ENCODE results near the gene PREX1. TPM values are rescaled to one million over a fixed set of nuclear protein-coding genes. Genes with fewer than 3 reads are reported as not detected.
"Not testable (repeated sequence)": the region's sequence is repeated elsewhere in the genome, so short reads cannot be mapped to it uniquely, and the experiment has no call there.

Gene PREX1
- total RNA-seq, 2 experiments from 2014 or later = 36.5 to 39.2 TPM

DNA sequence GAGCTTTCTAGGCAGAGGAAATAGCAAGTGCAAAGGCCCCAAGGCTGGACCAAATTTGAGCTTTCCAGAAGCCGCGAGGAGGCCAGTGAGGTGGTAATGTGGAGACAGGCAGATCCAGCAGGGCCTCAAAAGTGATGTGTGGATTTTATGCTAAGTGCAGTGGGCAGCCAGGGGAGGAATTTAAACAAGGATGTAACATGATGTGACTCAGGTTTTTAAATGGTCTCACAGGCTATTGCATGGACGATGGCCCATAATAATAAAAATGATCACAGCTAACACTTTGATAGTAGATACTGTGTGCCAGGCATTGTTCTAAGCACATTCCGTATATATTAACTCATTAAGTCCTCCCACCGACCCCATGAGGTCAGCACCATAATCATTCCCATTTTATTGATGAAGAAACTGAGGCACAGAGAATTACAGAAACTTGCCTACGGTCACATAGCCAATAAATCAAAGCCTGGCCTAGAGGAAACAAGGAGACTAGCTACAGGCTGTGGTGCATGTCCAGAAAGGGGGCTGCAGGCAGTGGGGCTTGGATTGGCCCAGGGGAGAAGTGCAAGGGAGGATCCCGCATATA lies 18.0 kb upstream of the PREX1 start:
- ChIA-PET CTCF (no interaction called here), POLR2A (no interaction called here)
- ATAC-seq (no peak), DNase-seq (no peak)
- Mint-ChIP-seq H3K27ac (no peak overlapping the region), H3K4me1 (peaks cover 23% of the 10 kb centered on the region), H3K36me3 (ENCODE audit: low read depth) (no peaks in the 10 kb centered on the region), H3K4me3 (no peak overlapping the region), H3K9me3 (ENCODE audit: low read depth) (no peaks in the 10 kb centered on the region), H3K27me3 (no peaks in the 10 kb centered on the region)
- intact Hi-C loops (cut with DNase I, micrococcal nuclease) = no loop called here

DNA sequence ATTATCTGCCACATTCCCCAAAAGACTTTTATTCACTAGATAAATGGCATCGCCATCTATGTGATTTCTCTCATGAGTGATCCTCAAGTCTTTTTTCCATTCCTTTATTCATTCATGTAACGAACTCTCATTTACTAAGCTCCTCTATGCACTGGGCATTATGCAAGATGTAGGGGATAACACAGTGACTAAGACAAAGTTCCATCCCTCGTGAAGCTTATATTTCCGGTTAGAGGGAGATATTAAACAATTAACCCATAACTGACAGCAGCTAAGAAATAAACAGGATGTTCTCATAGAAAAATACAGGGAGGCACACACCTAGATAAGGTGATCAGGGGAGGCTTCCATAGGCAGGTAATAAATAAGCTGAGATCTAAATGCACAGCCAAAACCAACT lies 17.2 kb upstream of the PREX1 start:
- Mint-ChIP-seq H3K36me3 (ENCODE audit: low read depth) (no peaks in the 10 kb centered on the region), H3K27me3 (no peaks in the 10 kb centered on the region), H3K4me1 (peaks cover 23% of the 10 kb centered on the region), H3K27ac (peak overlapping the region; percentile 52), H3K9me3 (ENCODE audit: low read depth) (no peaks in the 10 kb centered on the region), H3K4me3 (no peak overlapping the region)
- intact Hi-C loops (cut with DNase I, micrococcal nuclease) = no loop called here
- ChIA-PET POLR2A (no interaction called here), CTCF (interaction anchor here (0.6 to 0.9 kb wide), 2 partner anchors 9 to 48 kb away, joined by 3 read pairs; no protein-coding TSS in a partner anchor)
- ATAC-seq = no peak
- no peak for DNase-seq

DNA sequence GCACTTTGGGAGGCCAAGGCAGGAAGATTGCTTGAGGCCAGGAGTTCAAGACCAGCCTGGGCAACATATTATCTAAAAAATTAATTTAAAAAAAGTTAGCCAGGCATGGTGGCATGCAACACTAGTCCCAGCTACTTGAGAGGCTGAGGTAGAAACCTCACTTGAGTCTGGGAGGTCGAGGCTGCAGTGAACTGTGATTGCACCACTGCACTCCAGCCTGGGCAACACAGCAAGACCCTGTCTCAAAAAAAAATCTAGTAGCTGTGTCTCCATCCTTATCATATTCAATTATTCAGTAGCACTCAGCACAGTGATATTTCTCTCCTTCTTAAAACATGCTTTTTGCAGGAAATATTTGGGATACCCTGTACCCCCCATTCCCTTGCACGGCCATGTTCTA lies 16.1 kb upstream of the PREX1 start:
- POLR2A ChIA-PET; ATAC-seq; H3K9me3 Mint-ChIP-seq (ENCODE audit: low read depth); H3K4me3 Mint-ChIP-seq; intact Hi-C loops (cut with DNase I, micrococcal nuclease); H3K27me3 Mint-ChIP-seq; H3K36me3 Mint-ChIP-seq (ENCODE audit: low read depth); H3K27ac Mint-ChIP-seq; DNase-seq: not testable (repeated sequence)
- CTCF ChIA-PET = interaction anchor here (0.9 kb wide), 1 partner anchor 47 kb away, joined by 3 read pairs; no protein-coding TSS in a partner anchor
- H3K4me1 Mint-ChIP-seq = peaks cover 23% of the 10 kb centered on the region

DNA sequence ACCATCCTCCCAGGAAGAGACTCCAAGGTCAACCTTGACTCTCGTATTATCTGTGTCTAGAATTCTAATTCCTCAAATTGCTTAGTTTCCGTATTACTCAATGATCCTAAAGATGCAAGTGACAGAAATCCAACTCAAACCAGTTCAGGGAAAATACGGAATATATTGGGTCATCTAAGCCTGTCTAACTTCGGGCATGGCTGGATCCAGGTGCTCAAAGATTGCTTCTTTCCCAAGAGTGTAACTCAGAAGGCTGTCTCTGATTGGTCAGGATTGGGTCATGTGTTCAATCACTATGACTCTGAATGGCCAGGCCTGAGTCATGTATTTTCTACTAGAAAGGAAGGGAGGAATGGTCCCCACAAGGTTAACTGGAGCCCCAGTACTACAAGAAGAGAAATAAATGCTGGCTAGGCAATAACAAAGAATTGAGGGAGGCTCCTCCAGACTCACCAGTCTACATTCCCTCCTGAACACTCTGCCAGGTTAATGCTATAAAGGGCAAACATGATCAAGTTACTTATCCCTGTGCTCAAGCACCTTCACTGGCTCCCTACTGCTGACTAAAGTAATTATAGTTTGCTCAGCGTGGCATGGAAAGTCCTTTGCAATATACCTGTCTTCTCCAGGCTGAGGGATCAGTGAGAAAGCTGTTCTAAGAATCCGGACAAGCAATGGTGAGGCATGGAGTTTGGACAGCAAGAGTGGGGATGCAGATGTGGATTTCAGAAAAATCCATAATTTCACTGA lies 15.4 kb upstream of the PREX1 start:
- no peak overlapping the region for H3K27ac Mint-ChIP-seq
- H3K27me3 Mint-ChIP-seq = no peaks in the 10 kb centered on the region
- ChIA-PET POLR2A (no interaction called here), CTCF (no interaction called here)
- H3K9me3 Mint-ChIP-seq (ENCODE audit: low read depth) = no peaks in the 10 kb centered on the region
- ATAC-seq (no peak), DNase-seq (no peak)
- intact Hi-C loops (cut with DNase I, micrococcal nuclease) = no loop called here
- H3K36me3 Mint-ChIP-seq (ENCODE audit: low read depth) = no peaks in the 10 kb centered on the region
- no peak overlapping the region for H3K4me3 Mint-ChIP-seq
- H3K4me1 Mint-ChIP-seq = peaks cover 23% of the 10 kb centered on the region

DNA sequence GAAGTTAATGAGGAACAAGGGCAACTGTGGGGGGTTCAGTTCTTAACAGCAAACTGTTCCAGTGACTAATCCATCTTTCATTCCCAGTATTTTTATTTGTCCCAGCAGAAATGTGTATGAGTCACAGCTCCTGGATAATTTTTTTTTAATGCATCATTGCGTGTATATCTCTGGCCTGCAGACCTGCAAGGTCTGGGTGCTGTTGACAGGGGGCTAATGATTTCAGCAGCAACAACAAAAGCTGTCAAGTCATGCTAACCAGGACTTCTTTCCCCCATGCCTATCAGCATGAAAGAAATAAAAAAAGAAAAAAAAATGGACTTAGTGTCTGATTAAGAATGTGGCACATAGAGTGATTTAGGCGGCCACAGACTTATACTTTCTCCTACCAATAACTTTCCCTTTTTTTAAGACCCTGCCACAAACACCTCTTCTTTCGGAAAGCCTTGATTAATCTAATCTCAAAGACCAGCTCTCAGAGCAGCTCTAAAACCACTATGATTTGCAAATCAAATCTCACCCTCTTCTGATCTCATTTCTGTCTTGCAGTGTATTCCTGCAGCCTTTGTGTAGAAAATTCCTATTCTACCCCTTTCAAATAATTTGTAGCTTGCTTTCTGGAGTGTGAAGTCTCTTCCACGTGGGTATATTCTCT lies 14.2 kb upstream of the PREX1 start:
- intact Hi-C loops (cut with DNase I, micrococcal nuclease) = no loop called here
- H3K4me1 Mint-ChIP-seq = peaks cover 13% of the 10 kb centered on the region
- no peak overlapping the region for H3K27ac Mint-ChIP-seq
- ATAC-seq (no peak), DNase-seq (no peak)
- no peaks in the 10 kb centered on the region for H3K9me3 Mint-ChIP-seq (ENCODE audit: low read depth)
- H3K36me3 Mint-ChIP-seq (ENCODE audit: low read depth) = no peaks in the 10 kb centered on the region
- ChIA-PET CTCF (interaction anchor here (0.7 kb wide), 1 partner anchor 184 kb away, joined by 3 read pairs; no protein-coding TSS in a partner anchor), POLR2A (no interaction called here)
- no peaks in the 10 kb centered on the region for H3K27me3 Mint-ChIP-seq
- no peak overlapping the region for H3K4me3 Mint-ChIP-seq

DNA sequence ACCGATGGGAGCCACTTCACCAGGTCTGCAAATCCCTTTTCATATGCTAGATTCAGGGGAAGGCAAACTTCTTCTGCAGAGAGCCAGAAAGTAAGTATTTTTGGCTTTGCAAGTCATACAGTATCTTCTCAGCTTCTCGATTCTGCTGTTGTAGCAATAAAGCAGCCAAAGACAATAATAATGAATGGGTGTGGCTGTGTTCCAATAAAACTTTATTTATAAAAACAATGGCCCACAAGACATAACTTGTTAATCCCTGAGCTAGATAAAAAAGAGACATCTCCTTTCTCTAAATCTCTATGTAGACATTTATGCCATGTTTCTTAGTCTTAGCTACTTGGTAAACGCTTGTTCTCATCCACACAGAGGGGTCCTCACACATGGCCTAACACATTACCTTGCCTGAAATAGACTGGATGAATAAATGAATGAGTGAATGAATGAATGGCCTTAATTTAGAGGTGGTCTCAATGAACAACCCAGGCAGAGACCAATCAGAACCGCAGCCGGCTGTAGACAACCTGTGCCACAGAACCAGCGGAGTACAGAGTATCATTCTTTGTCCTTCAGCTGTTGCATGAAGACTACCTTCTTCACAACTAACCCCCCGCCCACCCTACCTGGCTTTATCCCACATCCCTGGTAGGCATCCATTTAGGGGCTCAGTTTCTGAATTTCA lies 13.5 kb upstream of the PREX1 start:
- CTCF ChIA-PET = interaction anchor here (0.7 kb wide), 1 partner anchor 183 kb away, joined by 3 read pairs; no protein-coding TSS in a partner anchor
- intact Hi-C loops (cut with DNase I, micrococcal nuclease) = no loop called here
- Mint-ChIP-seq H3K27ac (no peak overlapping the region), H3K4me1 (peaks cover 7% of the 10 kb centered on the region), H3K9me3 (ENCODE audit: low read depth) (no peaks in the 10 kb centered on the region), H3K27me3 (no peaks in the 10 kb centered on the region), H3K4me3 (no peak overlapping the region), H3K36me3 (ENCODE audit: low read depth) (no peaks in the 10 kb centered on the region)
- no peak for ATAC-seq
- DNase-seq = no peak
- POLR2A ChIA-PET = no interaction called here

DNA sequence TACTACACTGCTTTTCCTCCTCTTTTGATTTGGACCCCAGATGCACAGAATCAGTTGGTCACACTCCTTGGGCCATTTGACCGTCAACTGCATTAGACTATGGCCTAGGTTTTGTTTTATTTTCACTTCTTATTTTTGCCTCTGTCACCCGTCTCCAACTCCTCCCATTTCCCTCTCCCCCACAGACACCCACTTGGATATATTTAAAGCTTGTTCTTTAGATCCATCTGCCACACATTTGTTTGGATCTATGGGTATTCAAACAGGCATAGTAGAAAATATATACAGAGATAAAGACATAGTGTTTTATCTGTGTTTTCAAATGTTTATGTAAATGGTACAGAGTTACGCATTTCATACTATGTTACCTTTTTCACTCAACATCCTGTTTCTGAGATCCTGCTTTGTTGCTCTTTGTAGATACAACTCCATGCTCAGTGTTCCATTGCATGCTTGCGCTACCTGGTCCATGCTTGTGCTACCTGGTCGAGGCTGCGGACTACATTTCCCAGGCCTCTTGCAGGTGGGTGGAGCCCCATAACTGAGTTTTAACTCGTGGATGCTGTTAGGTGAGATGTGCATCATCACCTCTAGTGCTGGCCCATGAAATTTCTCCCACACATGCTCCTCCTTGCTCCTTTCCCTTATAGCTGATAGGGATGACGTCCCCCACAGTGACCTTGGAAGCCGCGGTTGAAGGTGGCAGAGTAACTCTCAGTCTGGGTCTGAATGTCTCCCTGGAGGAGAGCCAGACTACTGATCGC lies 11.5 kb upstream of the PREX1 start:
- intact Hi-C loops (cut with DNase I, micrococcal nuclease) = no loop called here
- POLR2A ChIA-PET = no interaction called here
- DNase-seq (no peak), ATAC-seq (no peak)
- no peak overlapping the region for H3K27ac Mint-ChIP-seq
- H3K4me1 Mint-ChIP-seq = no peaks in the 10 kb centered on the region
- H3K9me3 Mint-ChIP-seq (ENCODE audit: low read depth) = no peaks in the 10 kb centered on the region
- no peaks in the 10 kb centered on the region for H3K36me3 Mint-ChIP-seq (ENCODE audit: low read depth)
- CTCF ChIA-PET = no interaction called here
- no peak overlapping the region for H3K4me3 Mint-ChIP-seq
- no peaks in the 10 kb centered on the region for H3K27me3 Mint-ChIP-seq

DNA sequence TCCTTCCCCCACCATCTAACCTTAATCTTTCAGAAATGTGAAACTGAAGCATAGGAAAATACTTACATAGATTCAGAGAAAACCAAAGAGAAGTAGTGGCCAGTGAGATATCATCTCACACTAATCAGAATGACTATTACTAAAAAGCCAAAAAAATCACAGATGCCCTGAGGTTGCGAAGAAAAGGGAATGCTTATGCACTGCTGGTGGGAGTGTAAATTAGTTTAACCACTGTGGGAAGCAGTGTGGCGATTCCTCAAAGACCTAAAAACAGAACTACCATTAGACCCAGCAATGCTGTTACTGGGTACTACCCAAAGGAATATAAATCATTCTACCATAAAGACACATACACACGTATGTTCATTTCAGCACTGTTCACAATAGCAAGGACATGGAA lies 9.2 kb upstream of the PREX1 start:
- DNase-seq = no peak
- Mint-ChIP-seq H3K9me3 (ENCODE audit: low read depth) (no peaks in the 10 kb centered on the region), H3K27me3 (no peaks in the 10 kb centered on the region), H3K4me1 (peaks cover 1% of the 10 kb centered on the region), H3K4me3 (no peak overlapping the region), H3K27ac (peak overlapping the region; percentile 14), H3K36me3 (ENCODE audit: low read depth) (no peaks in the 10 kb centered on the region)
- ATAC-seq = no peak
- CTCF ChIA-PET = no interaction called here
- POLR2A ChIA-PET = no interaction called here
- intact Hi-C loops (cut with DNase I, micrococcal nuclease) = no loop called here

DNA sequence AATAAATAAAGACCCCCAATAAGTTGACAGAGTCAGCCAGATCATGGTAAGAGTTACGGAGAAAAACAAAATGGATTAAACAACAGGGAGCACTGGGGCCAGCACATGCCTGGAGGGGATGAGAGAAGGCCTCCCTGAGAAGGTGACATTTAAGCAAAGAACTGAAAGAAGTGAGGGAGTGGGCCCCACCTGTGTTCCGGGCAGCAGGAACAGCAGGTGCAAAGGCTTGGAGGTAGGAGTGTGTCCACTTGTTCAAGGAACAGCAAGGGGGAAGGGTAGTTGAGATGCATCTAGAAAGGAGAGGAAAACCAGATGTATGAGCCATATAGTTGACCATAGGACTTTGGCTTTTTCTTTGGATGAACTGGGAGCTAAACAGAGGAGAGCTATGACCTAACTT lies 7.6 kb upstream of the PREX1 start:
- ChIA-PET CTCF (no interaction called here), POLR2A (no interaction called here)

DNA sequence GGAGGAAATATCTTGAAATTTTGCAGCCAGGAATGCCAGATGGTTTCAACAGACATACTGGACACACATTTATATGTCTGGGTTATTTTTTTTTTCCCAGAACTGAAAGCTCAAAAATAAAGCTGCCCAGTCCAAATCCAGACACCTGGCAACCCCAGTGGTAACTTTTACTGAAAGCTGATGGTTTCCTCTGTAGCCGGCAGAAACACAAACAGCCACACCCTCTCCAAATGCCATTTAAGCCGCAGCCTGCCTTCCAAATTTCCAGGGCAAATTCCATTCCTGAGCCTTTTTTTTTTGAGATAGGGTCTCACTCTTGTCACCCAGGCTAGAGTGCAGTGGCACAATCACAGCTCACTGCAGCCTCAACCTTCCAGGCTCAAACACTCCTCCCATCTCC lies 6.5 kb upstream of the PREX1 start:
- Mint-ChIP-seq H3K36me3 (ENCODE audit: low read depth) (no peaks in the 10 kb centered on the region), H3K9me3 (ENCODE audit: low read depth) (no peaks in the 10 kb centered on the region), H3K27me3 (peaks cover 6% of the 10 kb centered on the region), H3K27ac (no peak overlapping the region), H3K4me1 (peaks cover 5% of the 10 kb centered on the region), H3K4me3 (no peak overlapping the region)
- intact Hi-C loops (cut with DNase I, micrococcal nuclease) = no loop called here
- DNase-seq = no peak
- no peak for ATAC-seq
- ChIA-PET CTCF (interaction anchor here (0.6 kb wide), 1 partner anchor 53 kb away, joined by 3 read pairs; no protein-coding TSS in a partner anchor), POLR2A (no interaction called here)

More for the DNA sequence above, 7.6 kb upstream of the PREX1 start:
- H3K27ac Mint-ChIP-seq = no peak overlapping the region
- intact Hi-C loops (cut with DNase I, micrococcal nuclease) = no loop called here
- ATAC-seq (no peak), DNase-seq (no peak)
- H3K9me3 Mint-ChIP-seq (ENCODE audit: low read depth) = no peaks in the 10 kb centered on the region
- peaks cover 3% of the 10 kb centered on the region for H3K27me3 Mint-ChIP-seq
- no peak overlapping the region for H3K4me3 Mint-ChIP-seq
- no peaks in the 10 kb centered on the region for H3K36me3 Mint-ChIP-seq (ENCODE audit: low read depth)
- H3K4me1 Mint-ChIP-seq = peaks cover 5% of the 10 kb centered on the region

DNA sequence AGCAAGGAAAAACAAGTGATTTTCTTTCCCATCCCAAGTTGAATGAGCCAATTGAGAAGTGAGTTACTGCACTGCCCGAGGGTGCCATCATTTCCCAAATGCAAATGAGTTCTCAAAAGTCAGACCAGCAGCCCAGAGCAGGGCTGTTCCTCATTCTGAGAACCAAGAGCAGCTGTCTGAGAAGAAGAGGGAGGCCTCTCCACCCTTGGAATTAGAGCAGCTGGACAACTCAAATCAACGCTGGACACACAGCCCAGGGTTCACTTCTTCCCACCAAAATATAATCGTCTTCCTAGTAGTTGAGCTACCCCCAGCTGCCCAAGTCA lies 4.6 kb upstream of the PREX1 start:
- intact Hi-C loops (cut with DNase I, micrococcal nuclease) = no loop called here
- H3K27ac Mint-ChIP-seq = no peak overlapping the region
- POLR2A ChIA-PET = no interaction called here

More for the DNA sequence above, 4.6 kb upstream of the PREX1 start:
- CTCF ChIA-PET = interaction anchor here (0.7 to 0.8 kb wide), 3 partner anchors 104 to 480 kb away, joined by 3 to 4 read pairs (median 4); no protein-coding TSS in a partner anchor
- DNase-seq (no peak), ATAC-seq (no peak)
- H3K36me3 Mint-ChIP-seq (ENCODE audit: low read depth) = no peaks in the 10 kb centered on the region
- no peak overlapping the region for H3K4me3 Mint-ChIP-seq
- no peaks in the 10 kb centered on the region for H3K9me3 Mint-ChIP-seq (ENCODE audit: low read depth)
- H3K27me3 Mint-ChIP-seq = peaks cover 13% of the 10 kb centered on the region
- H3K4me1 Mint-ChIP-seq = peaks cover 7% of the 10 kb centered on the region
